Sigmoid colon (tissue), 4 donors: ENCODE data around the gene STAB1.

Experiments
- POLR2A ChIP-seq, 2 donors: fragments of 450-650 bp; IDR thresholded peaks; one replicate each; pipeline ENCODE4 v1.6.1; 2016; ENCODE audit warnings: antibody characterized with exemption in 2 of 2, mild to moderate bottlenecking in 2 of 2, moderate library complexity in 2 of 2
- POLR2AphosphoS5 ChIP-seq, 4 donors: sonication (generic); formaldehyde crosslinking; IDR thresholded peaks; one replicate each; pipeline ENCODE4 v1.6.1; 2017; ENCODE audit warnings: antibody characterized with exemption in 4 of 4
- TF ChIP-seq, protein P1 (sequence below), 4 experiments: fragments of 450-650 bp in 3 of 4; fragments of 200-600 bp in 1 of 4; IDR thresholded peaks; one replicate each; pipeline ENCODE4 v1.5.1; 2016 to 2019; ENCODE audit warnings: antibody characterized with exemption in 4 of 4, mild to moderate bottlenecking in 3 of 4, moderate library complexity in 2 of 4

DNA sequence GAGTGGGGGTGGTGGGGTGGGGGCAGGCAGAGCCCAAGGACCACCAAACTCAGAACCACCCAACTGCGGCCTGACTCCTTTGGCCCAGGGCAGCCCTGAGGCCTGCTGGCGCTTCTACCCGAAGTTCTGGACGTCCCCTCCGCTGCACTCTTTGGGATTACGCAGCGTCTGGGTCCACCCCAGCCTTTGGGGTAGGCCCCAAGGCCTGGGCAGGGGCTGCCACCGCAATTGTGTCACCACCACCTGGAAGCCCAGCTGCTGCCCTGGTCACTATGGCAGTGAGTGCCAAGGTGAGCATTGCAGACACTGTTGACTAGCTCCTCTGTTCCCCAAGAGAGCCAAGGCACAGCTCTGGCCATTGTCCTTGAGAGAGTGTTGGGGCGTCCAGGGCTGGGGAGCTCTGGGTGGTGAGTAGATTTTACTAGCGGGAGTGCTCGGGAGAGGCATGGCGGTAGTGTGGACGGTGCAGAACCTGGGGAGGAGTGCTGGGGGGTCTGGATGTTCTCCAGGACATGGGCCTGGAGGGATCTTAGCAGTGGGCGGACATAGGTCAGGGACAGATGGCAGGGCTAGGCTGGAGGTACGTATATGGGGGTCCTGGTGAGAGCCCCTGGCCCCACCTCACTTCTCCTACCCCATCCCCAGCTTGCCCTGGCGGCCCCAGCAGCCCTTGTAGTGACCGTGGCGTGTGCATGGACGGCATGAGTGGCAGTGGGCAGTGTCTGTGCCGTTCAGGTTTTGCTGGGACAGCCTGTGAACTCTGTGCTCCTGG, 25.8 kb downstream of the STAB1 start:
- TF ChIP-seq, protein P1, sequence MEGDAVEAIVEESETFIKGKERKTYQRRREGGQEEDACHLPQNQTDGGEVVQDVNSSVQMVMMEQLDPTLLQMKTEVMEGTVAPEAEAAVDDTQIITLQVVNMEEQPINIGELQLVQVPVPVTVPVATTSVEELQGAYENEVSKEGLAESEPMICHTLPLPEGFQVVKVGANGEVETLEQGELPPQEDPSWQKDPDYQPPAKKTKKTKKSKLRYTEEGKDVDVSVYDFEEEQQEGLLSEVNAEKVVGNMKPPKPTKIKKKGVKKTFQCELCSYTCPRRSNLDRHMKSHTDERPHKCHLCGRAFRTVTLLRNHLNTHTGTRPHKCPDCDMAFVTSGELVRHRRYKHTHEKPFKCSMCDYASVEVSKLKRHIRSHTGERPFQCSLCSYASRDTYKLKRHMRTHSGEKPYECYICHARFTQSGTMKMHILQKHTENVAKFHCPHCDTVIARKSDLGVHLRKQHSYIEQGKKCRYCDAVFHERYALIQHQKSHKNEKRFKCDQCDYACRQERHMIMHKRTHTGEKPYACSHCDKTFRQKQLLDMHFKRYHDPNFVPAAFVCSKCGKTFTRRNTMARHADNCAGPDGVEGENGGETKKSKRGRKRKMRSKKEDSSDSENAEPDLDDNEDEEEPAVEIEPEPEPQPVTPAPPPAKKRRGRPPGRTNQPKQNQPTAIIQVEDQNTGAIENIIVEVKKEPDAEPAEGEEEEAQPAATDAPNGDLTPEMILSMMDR (IDR thresholded peaks at IDR 0.05) = no peak
- TF ChIP-seq POLR2A (IDR thresholded peaks at IDR 0.05) = no peak
- no peak for TF ChIP-seq POLR2AphosphoS5 (IDR thresholded peaks at IDR 0.05)
